ENCODE measurements around the gene FSTL4.

FSTL4 gene

GRCh38 chr5:133610489-133611356, 1.6 kb downstream of the FSTL4 start:
- DNase-seq = peak; percentile 58

DNA sequence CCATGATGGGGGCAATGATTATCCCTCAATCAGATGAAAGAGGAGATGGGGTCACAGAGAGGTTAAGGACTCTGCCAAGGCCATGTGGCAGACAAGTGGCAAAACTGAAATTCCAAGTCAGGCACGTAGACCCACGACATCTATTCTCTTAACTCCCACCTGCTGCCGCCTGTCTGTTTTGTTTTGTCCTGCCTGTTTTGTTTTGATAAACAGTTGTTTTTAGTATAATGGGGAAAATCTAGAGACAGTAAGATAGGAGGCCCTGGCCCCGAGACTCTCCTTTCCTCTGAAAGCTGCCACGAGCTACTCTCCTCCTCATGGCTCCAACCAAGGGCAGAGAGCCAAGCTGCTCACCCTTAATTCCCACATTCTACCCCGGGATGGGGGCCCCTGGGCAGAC, 4.9 kb downstream of the FSTL4 start:
- DNase-seq = no peak

GRCh38 chr5:133606835-133607234, 5.5 kb downstream of the FSTL4 start:
- no peak for DNase-seq

GRCh38 chr5:133605323-133605722, 7.0 kb downstream of the FSTL4 start:
- DNase-seq = no peak

GRCh38 chr5:133603711-133604110, 8.6 kb downstream of the FSTL4 start:
- DNase-seq = no peak

GRCh38 chr5:133602835-133603380, 9.4 kb downstream of the FSTL4 start:
- no peak for DNase-seq

DNA sequence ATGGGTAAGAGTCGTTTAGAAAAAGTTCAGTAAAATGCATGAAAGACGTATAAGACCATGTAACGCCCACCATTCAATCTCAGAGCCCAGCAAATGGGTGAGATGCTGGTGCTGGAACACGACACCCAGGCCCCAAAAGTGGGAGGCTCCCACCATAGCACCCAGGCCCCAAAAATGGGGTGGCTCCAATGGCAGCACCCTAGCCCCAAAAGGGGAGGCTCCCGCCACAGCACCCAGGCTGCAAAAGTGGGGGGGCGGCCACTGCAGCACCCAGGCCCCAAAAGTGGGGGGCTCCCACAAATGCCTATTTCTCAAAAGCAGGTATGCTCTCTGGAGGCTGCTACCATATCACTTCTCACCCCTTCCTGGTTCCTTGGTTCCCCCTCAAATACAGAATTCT, 12.7 kb downstream of the FSTL4 start:
- no peak for DNase-seq

DNA sequence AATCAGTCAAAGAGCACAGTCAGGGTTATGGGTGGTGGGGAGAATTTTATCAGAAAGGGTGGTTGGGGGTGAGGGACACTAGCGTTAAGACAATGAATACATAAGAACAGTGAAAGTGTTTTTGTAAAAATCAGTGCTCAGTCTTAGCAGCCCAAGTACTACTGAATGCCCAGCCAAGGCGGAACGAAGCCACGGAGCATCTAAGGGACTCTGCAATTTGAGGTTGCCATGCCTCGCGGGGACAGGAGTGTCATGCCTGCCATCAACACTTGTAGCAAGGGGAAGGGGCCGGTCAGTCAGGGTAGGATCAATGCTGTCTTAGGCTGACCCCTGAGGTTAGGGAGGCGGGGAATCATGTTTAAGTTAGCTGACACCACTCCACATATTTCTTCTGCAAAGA, 13.3 kb downstream of the FSTL4 start:
- DNase-seq = no peak

DNA sequence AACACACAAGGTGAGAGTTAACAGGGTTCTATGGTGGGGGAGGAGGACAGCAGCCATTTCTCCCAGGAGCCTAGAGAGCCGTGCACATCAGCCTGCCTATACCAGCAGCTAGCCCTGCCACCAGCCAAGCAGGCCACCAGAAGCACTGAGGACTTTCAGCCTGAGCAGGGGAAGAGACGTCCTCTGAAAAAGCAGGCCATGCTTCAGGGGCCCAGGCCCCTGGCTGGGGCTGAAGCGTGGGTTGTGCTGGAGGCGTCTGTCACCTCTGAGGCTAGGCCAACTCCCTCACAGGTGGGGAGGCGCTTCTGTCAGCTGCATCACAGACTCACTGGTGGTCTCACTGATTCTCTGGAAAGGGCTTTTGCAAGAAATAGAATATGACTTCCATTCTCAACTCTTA, 16.3 kb downstream of the FSTL4 start:
- no peak for DNase-seq

GRCh38 chr5:133595465-133595864, 16.9 kb downstream of the FSTL4 start:
- no peak for DNase-seq

GRCh38 chr5:133589286-133589685, 23.1 kb downstream of the FSTL4 start:
- no peak for DNase-seq

DNA sequence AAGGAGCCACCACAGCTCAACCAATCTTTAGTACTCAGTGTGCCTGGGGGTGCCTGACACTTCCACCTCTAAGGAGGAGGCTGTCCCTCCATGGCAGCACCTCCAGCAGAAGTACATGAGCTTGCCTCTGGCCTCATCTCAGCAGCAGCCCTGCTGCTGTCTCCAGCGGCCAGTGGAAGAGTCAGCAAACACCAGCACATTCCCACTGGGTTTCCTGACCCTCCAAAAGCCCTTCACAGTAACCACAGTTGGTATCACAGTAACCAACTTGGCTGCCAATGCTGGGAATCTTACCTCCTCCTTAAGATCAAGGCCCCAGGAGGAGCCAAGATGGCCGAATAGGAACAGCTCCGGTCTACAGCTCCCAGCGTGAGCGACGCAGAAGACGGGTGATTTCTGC, 29.4 kb downstream of the FSTL4 start:
- no peak for DNase-seq

DNA sequence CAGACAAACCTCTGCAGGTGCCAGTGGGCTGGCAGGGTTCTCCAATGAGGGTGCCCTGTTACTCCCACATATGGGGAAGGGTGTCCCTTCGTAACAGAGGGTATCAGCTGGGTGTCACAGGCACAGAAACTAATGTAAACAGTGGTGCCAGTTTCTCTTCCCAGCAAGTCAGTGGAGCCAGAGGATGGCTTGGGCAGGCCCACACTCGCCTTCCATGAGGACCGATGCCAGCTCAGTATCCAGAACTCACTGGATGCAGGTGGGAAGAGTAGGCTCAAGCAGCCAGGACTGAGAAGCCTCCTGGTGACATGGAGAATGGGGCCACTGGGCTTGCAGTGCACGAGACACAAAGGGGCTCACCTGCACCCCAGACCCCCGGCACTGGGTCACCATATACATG, 30.4 kb downstream of the FSTL4 start:
- peak; percentile 65 for DNase-seq

- peak; percentile 52 for DNase-seq
Measured at GRCh38 chr5:133581348-133581747, 31.0 kb downstream of the FSTL4 start.

DNA sequence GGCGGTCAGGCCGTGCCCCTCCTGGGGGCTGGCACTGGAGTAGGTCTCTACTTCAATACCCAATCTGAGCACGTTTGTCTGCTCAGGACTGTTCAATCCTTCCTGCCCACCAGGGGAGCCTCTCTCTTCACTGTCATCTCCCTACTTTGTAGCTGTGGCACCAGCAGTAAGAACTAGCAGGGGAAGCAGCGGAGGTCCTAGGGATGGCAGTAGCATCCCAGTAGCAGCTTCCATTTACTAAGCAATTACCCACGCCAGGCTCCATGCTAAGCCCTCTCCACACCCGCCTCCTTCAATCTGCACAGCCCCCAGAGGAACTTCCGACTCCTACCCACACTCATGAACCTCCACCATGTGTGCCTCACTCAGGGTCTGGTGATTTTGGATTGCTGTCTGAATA, 31.7 kb downstream of the FSTL4 start:
- no peak for DNase-seq

DNA sequence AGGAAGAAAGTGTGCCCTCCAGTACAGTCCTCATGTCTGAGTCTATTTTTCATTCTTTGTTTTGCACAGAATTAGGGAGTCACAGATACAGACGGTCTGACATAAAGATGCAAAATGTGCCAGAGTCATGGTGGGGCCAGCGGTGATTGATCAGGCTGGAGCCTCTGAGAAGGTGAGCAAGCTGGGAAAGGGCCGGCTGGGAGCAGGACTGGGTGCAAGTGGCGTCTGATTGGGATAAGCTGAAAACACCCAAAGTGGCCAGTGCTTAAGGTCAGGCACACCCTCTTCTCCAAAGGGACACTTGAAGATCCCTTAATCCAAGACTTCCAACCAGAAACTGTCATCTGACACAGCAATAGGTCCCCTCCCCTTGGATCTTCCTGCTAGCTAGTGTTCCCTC, 32.6 kb downstream of the FSTL4 start:
- no peak for DNase-seq

- DNase-seq = no peak
Measured at GRCh38 chr5:133569347-133569746, 43.0 kb downstream of the FSTL4 start.

DNA sequence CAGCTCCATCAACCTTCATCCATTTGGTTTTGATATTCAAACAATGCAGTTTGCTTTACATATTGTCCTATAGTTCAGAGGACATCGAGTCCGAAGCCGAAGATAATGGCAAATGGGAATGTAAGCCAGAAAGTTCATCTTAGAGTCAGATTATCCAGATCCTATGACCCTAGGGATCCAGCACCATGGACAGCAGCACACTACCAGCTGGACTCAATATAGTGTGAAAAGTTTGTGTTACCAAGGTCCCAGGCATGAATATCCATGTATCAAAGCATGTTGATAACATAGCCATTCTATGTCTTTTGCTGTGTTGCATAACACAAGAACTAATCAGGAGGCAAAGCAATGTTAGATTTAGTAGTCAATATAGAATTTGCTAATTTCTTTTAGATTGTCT, 46.3 kb downstream of the FSTL4 start:
- DNase-seq = no peak

GRCh38 chr5:133564921-133565565, 47.3 kb downstream of the FSTL4 start:
- DNase-seq = no peak

GRCh38 chr5:133562554-133562953, 49.8 kb downstream of the FSTL4 start:
- no peak for DNase-seq

DNA sequence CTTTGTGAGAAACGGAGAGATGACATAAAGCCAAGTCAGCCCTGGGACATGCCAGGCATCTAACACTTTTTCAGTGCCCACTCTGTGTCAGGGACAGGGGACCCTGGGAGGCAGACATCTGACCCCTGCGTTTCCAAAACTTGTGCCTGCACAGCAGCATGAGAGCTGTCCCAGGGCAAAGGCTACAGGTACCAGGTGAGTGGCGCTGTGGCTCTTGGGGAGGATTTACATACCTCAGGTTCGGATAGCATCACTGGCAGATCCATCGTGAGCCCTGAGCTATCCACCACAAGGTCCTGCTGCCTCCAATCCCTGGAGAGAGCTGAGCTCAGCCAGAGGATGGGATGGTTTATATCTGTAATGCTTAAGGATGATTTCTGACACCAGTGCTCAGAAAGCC, 52.4 kb downstream of the FSTL4 start:
- no peak for DNase-seq

- no peak for DNase-seq
Measured at GRCh38 chr5:133556551-133556950, 55.8 kb downstream of the FSTL4 start.

DNA sequence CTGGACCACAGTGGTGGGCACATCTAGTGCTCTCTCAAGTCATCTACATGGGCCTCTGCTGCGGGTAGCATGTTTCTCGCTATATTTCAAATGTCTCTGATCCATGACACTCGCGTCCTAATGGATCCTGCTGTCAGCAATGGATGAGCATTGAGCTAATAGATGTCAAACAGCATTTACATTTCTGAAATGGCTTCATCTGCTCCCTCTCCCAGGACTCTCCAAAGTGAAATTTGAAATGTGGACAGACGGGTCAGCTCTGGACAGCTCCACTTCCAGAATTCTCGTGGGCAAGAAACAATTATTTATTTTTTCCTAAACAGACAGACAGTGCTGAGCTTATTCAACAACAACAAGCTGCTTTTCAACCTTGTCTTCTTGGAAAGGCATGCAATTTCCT, 58.1 kb downstream of the FSTL4 start:
- no peak for DNase-seq

DNA sequence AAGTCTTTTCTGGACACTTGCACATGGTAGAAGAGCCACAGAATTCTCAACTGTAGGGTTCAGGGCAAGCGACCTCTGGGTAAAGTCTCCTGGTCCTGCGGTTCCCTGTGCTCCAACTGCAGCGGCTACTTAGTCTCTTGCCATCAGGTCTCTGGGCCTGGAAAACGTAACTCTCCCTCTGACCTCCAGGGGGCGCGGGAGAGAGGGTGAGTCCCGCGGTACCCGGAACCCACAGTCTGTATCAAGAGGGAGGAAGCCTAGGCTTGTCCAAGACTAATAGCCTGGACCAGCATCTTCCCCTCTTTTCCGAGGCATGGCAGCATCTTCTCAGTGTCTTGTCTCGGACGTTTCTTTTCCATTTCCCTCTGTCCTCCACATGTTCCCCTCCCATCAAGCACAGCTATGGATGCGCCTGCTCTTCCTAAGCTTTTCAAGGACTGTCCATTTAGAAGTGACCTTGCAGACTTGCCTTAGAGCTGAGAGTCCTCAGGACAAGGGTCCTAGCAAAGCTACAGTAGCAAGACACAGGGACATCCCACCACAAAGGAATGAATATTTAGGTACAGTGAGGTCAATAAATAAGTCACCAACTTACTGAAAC, 59.3 kb downstream of the FSTL4 start:
- peak; percentile 30 for DNase-seq

Data from NCI-H345 (cell line).